ENCODE data around the gene MOB3A. TPM values are rescaled to one million over a fixed set of nuclear protein-coding genes. Genes with fewer than 3 reads are reported as not detected.

Gene MOB3A
- total RNA-seq, 1 donor: 34.0 TPM

DNA sequence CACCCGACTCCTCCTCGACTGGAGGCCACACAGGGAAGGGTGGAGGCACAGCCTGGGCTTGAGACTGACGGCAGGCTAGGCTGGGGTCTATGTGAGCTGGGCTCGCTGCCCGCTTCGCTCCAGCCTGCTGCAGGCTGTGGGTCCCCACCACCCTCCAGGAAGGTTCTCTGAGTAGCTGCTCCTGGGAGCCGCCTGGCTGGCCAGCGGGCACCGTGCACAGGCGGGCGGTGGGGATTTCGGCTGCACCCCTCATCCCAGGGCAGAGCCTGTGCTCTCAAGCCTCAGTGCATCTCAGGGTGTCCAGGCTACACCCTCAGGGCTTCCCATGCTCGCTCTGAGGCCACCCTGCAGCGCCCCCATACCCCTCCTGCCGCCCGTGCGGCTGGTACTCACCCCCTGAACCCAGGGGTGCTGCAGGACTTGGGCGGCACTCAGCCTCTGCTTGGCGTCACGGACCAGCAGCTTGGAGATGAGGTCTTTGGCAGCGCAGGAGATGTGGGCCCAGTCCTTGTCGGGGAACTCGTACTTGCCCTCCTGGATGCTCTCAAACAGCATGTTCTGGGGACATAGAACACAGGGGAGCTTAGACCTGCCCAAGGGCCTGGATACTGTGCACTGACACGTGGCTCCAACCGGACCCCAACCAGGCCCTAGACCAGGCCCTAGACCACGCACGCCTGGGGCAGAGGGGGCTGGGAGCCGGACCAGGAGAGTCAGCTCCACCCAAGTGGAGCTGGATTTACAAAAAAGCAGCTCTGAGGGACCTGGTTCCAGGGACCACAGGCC is 55.3 kb downstream of the MOB3A start:
- Histone ChIP-seq H2AFZ (ENCODE audit: low read length) (no peak overlapping the region), H3K27ac (ENCODE audit: low read depth, low read length) (no peak overlapping the region), H4K20me1 (ENCODE audit: insufficient read depth, low read length) (peaks cover 40% of the 10 kb centered on the region), H3K79me2 (ENCODE audit: insufficient read depth, low read length) (peaks cover 9% of the 10 kb centered on the region), H3K4me3 (ENCODE audit: insufficient read depth, low read length) (no peak overlapping the region), H3K27me3 (ENCODE audit: insufficient read depth, low read length) (no peaks in the 10 kb centered on the region), H3K4me1 (ENCODE audit: insufficient read depth, low read length) (peaks cover 6% of the 10 kb centered on the region), H3K4me2 (ENCODE audit: insufficient read depth, low read length) (no peak overlapping the region), H3K9me3 (ENCODE audit: low read depth, low read length) (peaks cover under 1% of the 10 kb centered on the region), H3K36me3 (ENCODE audit: insufficient read depth, low read length) (peaks cover 33% of the 10 kb centered on the region)
- peak; percentile 92 for DNase-seq (ENCODE audit: insufficient read length, low spot score, missing footprints)
- no peak for TF ChIP-seq CTCF (IDR thresholded peaks at IDR 0.05; ENCODE audit: extremely low read depth, low read depth, low read length)

GRCh38 chr19:2039959-2040646 is 56.0 kb downstream of the MOB3A start:
- Histone ChIP-seq H3K27me3 (ENCODE audit: insufficient read depth, low read length) (no peaks in the 10 kb centered on the region), H3K79me2 (ENCODE audit: insufficient read depth, low read length) (peaks cover 6% of the 10 kb centered on the region), H4K20me1 (ENCODE audit: insufficient read depth, low read length) (peaks cover 33% of the 10 kb centered on the region), H2AFZ (ENCODE audit: low read length) (no peak overlapping the region), H3K27ac (ENCODE audit: low read depth, low read length) (no peak overlapping the region), H3K4me2 (ENCODE audit: insufficient read depth, low read length) (no peak overlapping the region), H3K36me3 (ENCODE audit: insufficient read depth, low read length) (peaks cover 30% of the 10 kb centered on the region), H3K4me1 (ENCODE audit: insufficient read depth, low read length) (peaks cover 6% of the 10 kb centered on the region), H3K9me3 (ENCODE audit: low read depth, low read length) (peaks cover 4% of the 10 kb centered on the region), H3K4me3 (ENCODE audit: insufficient read depth, low read length) (no peak overlapping the region)
- peak; percentile 83 for DNase-seq (ENCODE audit: insufficient read length, low spot score, missing footprints)
- no peak for TF ChIP-seq CTCF (IDR thresholded peaks at IDR 0.05; ENCODE audit: extremely low read depth, low read depth, low read length)

- H3K27ac ChIP-seq (ENCODE audit: low read depth, low read length): no peak overlapping the region
- H3K36me3 ChIP-seq (ENCODE audit: insufficient read depth, low read length): peaks cover 30% of the 10 kb centered on the region
- DNase-seq (ENCODE audit: insufficient read length, low spot score, missing footprints): peak; percentile 64
- no peak for TF ChIP-seq CTCF (IDR thresholded peaks at IDR 0.05; ENCODE audit: extremely low read depth, low read depth, low read length)
- peaks cover 27% of the 10 kb centered on the region for H4K20me1 ChIP-seq (ENCODE audit: insufficient read depth, low read length)
- H3K4me1 ChIP-seq (ENCODE audit: insufficient read depth, low read length): peaks cover 6% of the 10 kb centered on the region
- H3K27me3 ChIP-seq (ENCODE audit: insufficient read depth, low read length): no peaks in the 10 kb centered on the region
- peaks cover 4% of the 10 kb centered on the region for H3K9me3 ChIP-seq (ENCODE audit: low read depth, low read length)
- no peaks in the 10 kb centered on the region for H3K79me2 ChIP-seq (ENCODE audit: insufficient read depth, low read length)
- no peak overlapping the region for H3K4me2 ChIP-seq (ENCODE audit: insufficient read depth, low read length)
- no peak overlapping the region for H2AFZ ChIP-seq (ENCODE audit: low read length)
- H3K4me3 ChIP-seq (ENCODE audit: insufficient read depth, low read length): no peak overlapping the region
Observed at GRCh38 chr19:2039089-2039958, 56.8 kb downstream of the MOB3A start.
